Measurements from ENCODE around the gene ITGA11.

Gene ITGA11

DNA sequence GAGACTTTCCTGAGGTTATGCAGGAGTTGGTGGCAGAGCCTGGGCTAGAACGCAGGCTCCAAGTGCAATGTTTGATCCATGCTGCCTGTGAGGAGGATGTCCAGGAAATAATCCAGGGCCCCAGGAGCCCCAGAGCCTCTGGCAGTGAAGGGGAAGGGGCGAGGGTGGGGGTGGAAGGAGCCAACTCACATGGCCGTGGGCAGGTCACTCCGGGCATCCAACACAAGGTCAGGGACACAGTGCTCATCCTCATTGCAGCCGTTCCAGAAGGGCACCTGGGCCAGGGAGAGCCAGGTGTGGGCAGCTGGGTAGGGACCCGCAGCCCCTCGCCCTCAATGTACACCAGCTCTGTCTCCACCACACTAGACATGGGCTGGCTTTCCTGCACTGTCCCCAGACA lies 110.7 kb downstream of the ITGA11 start:
- DNase-seq: no peak

- no peak for DNase-seq
Observed at GRCh38 chr15:68319997-68320396, 112.0 kb downstream of the ITGA11 start.

GRCh38 chr15:68318931-68319909 lies 112.7 kb downstream of the ITGA11 start:
- no peak for DNase-seq

DNA sequence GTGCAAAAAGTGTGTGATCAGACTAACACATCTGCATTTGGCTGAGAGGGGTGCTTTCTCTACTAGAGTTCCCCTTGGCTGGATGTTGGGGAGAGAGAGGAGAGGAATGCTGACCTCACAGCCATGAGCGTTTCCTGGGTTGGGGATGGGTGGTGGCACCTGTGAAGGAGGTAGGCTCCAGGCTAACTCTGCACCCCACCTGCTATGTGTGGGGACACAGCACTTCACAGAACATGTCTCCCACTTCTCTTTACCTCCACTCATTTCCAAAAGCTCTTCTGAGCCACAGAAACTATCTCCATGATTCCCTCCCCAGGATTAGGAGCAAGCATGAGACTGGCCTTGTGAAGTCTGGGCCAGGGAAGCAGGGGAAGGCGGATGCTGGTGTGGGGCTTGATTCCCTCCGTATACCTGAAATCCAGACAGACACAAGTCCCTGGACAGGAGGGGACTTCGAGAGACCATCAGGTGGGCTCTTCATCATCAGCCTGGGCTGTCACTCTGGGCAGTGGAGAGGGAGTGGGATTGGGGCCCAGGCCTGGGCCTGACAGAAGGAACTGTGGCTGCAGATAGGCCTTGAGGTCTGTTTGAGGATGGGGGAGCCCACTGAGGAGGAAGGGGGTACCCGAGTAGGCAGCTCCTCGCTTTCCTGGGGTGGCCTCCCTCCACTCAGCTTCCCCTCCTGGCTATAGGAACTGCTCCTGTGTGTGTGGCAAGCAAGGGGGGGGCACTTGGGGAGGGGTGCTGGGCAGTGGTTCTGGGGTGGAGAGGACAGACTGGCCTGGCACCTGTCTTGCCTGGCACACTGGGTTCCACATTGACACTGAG lies 113.7 kb downstream of the ITGA11 start:
- no peak for DNase-seq

DNA sequence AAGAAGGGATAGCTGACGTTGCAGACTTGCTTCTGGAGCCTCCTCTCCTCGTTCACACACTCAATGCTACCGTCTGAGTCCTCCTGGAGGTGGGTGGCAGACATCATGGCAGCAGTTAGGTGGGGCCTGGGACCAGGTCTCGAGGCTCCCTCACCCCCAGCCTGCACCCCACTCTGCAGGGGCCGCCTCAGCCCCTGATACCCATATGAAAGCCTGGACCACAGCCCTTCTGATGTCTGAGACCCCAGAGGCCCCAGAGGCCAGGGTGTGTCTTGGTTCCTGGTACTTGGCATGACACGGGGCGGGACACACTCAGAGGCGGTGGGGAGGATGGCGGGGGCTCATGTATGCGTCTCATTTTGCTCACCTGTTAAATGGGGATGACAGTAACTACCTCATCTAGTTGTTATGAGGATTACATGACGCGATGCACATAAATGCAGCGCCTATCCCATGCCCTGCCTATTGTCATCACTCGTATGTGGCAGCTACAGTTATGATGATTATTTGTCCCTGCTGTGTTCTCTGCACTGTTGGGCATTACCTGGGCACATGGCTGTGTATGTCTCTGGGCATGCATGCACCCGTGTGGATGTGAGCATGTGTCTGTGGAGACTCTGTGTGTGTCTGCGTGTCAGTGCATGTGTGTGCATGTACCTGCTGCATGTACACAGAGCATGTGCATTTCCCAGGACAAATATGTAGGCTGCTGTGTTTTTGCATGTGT lies 114.5 kb downstream of the ITGA11 start:
- no peak for DNase-seq

- no peak for DNase-seq
Observed at GRCh38 chr15:68316061-68316804, 115.7 kb downstream of the ITGA11 start.

- DNase-seq: no peak
Observed at GRCh38 chr15:68315495-68316031, 116.4 kb downstream of the ITGA11 start.

- no peak for DNase-seq
Observed at GRCh38 chr15:68315035-68315434, 116.9 kb downstream of the ITGA11 start.

GRCh38 chr15:68314563-68314962 lies 117.4 kb downstream of the ITGA11 start:
- DNase-seq: no peak

- no peak for DNase-seq
Observed at GRCh38 chr15:68313501-68314410, 118.2 kb downstream of the ITGA11 start.

- DNase-seq: no peak
Observed at GRCh38 chr15:68312701-68313204, 119.2 kb downstream of the ITGA11 start.

DNA sequence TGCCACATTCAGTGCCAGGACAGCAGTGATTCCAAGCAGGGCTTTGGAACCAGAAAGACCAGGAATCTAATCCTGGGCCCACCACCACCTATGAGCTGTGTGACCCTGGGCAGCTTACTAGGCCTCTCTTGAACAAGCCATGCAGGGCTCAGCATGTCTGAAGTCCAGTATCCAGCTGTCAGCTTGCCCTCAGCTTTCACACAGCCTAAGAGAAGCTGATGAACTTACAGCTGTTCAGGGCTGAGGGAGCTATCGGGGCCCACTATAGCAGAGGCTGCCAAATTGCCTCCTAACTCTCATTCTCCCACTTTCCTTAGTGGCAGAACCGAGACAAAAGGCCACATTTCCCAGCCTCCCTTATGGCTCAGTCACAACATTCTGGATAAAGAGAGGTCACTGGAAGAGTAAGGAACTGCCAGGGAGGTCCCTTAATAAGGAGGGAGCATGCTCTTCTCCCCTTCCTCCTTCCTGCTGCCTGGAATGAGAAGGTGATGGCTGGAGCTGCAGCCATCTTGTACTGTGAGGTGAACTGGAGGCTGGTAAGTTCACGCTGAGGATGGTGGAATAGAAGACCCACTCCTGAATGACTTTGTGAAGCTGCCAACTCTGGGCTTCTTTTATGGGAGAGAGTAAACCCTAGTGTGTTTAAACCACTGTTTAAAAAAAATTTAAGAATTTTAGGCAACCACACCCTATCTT lies 120.0 kb downstream of the ITGA11 start:
- no peak for DNase-seq

DNA sequence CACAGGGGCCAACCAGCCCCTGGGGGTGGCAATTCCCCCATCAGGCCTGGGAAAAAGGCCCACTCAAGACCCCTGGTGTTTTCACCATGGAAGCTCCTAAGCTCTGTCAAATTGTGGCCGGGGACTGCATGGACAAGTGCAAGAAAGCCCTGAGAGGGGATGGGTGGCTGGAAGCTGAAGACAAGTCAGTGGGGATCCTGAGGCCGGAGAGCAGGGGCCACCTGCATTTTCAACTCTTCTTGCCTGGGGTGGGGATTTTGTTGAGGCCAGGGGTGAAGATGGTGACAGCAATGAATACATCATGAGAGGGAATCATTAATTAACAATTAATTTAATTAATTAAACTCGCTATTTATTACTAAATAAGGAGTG lies 120.5 kb downstream of the ITGA11 start:
- DNase-seq: no peak

DNA sequence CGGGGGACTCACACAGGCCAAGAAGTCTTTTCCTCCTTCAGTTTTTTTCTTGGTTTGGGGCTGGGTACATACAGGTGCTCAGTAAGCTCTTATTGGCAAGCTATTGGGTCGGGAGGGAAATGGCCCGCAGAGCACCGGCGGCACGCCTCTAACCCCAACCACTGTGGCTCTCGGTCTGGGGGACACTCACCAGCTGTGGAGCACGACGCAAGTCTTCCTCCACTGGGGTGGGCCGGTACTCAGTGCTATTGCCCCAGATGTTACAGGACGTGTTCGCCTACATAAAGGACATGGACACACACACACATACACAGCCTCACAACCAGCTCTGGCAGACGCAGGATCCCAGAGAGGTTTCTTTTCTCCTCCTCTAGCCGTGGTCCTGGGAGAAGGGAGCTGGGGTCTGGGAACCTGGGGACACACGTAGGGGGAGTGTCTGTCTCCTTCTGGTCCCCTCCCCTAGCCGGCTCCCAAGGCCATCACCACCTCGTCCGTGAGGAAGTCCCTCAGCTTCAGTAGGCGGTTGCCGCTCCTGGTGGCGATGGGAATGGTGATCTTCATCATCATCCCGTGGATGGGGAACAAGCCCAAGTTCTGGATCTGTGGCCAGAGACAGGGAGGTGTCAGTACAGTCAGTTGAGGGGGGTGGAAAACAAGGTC lies 121.0 kb downstream of the ITGA11 start:
- no peak for DNase-seq

DNA sequence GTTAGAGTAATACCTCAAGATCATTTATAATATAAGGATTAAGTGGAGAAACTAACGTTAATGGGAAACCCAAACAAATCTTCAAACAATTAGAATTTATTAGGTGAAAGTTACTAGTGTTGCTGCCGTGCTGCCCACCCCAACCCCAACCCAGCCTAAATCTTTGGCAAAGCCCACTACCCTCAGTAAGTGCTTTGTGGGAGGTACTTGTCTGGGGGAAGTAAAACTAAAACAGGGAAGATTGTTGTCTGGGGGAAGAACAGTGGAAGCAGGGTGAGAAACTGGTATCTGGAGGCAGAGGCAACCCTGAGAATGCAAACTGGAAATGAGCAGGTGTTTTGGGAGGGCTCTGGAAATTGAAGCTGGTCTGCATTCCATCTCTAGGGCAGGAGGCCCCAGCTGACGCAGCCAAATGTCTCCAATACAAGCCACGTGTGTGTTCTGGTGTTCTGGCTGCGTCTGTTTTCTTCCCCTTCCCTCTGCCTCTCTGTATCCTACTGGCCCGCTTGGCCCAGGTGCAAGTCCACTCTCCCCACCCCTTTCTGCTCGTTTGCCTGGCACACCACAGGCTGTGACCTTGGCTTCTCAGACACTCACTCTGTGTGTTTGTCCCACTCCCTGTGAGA lies 121.7 kb downstream of the ITGA11 start:
- no peak for DNase-seq

DNA sequence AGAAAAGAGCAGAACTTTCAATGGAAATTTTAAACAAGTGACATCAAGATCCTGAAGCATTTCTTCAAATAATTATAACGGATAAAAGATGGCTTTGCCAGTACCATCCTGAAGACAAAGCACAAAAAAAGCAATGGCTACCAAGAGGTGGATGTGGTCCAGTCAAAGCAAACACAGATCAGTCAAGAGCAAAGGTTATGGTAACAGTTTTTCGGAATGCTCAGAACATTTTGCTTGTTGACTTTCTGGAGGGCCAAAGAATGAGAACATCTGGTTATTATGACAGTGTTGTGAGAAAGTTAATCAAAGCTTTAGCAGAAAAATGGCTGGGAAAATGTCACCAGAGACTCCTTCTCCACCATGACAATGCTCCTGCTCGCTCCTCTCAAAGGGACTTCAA lies 122.9 kb downstream of the ITGA11 start:
- DNase-seq: no peak

DNA sequence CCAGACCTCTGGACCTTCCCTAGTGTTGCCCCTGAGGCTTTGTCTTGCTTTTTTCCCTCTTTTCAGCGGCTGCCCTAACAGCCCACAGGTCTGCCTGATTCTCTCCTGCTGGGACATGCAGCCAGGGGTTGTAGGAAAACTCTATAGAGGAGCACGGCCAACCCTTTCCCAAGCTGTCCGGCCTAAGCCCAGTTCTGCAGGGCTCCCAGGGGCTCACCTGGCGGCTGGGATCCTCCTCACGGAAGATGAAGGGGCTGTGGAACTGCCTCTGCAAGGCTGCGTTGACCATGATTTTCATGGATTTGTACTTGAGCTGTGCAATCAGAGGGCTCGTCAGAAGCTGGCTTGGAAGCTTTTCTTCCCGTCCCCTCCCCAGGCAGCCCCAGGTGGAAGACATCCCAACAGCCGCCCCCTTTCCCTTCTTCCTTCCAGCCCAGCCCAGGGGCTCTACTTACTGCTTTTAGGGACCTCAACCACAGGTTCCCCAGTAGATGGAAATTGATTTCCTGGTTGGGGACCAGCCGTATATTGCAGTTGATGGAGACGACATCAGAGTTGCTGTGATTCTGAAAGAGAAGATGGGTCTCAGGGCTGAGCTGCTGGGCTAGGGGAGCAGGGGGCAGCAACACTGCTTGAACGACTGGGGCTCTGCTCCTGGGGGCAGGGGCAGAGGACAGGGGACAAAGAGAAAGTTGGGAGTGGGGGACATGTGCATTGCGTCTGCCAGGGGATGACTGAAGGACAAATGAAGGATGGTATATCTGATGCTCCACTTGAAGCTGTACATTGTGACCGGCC lies 124.6 kb downstream of the ITGA11 start:
- no peak for DNase-seq

DNA sequence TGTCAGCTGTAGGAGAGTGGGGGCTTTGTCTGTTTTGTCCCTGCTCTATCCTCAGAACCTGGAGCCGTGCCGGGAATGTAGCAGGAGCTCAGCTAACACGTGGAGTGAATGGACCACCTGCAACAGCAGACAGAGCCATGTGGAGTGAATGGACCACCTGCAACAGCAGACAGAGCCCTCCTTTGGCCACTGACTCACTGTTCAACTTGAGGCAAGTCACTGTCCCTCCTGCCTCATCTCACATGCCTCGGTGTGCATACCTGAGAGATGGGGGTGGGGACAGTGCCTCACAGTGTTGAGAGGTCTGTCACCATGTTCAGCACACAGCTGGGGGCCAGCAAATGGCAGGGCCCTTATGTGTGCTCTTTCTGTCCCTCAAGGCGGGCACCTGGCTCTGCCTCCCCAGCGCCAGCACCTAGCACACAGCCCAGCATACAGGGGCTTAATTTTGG lies 126.5 kb downstream of the ITGA11 start:
- DNase-seq: no peak

Data from activated naive CD4-positive, alpha-beta T cell (primary cell).